Activated CD4-positive, alpha-beta T cell treated with anti-CD3 and anti-CD28 coated beads, Interleukin-10, Interleukin-2, amounts not matched to agents 100 ng/mL and 50 ng/mL, durations not matched to agents 16 hours and 8 hours (primary cell): ENCODE results near the gene TRNAU1AP.
"Not testable (repeated sequence)": the region's sequence is repeated elsewhere in the genome, so short reads cannot be mapped to it uniquely, and the experiment has no call there.

Experiments
- DNase-seq: peaks from one replicate; pipeline ENCODE4 v3.0.0-alpha.2; 2020

TRNAU1AP gene

DNA sequence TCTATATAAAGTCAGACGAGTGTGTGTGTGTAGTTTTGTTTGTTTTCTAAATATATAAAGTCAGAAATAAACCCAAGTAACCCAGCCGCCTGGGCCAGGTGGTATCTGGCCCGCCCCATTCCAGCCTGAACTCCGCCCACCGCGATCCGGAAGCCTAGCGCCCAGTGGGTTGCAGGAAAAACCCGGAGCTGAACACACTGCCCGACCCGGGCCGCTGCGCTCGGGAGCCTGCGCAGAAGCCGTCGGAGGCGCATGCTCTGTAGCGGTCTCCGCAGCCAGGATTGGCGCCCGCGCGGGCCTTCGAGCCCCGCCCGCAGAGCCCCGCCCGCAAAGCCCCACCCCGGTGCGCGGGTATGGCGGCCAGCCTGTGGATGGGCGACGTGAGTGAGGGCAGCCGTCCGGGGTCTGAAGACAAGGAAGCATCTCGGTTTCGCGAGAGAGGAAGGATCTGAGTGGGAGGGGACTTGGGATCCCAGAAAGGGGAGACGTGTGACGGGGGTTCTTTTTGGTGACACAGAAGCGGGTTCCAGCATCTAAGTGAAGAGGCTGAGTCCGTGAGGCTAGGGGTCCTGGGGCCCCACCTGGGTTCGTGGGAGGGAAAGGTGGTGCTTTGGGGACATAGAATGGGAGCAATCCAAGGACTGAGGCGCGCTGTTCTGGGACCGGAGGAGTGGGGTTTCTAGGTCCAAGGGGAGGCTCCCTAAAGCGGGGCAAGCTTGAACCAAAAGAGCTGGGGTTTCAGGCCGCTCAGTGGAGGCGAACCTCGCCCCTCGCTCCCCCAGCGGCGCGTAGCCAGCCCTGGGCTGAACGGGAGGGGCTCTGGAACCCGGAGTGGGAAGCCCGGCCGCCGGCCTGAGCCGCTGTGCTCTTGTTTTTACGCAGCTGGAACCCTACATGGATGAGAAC, at the start of gene TRNAU1AP:
TRNAU1AP (plus strand) TSS at position 328 of the 906 bp plus-strand sequence; CDS start at position 354, 26 bp downstream.
- peak; percentile 98 for DNase-seq

- DNase-seq = no peak
These were observed 49.8 kb upstream of the TRNAU1AP start for GRCh38 chr1:28503117-28503516.

GRCh38 chr1:28505406-28506187, 47.3 kb upstream of the TRNAU1AP start, which contains the start of gene RCC1:
RCC1 (plus strand) TSS chr1:28506043; CDS start chr1:28529867, 23,824 bp downstream.
- DNase-seq = peak; percentile 99

- DNase-seq = no peak
These were observed 46.0 kb upstream of the TRNAU1AP start for GRCh38 chr1:28506907-28507246.

- DNase-seq = peak; percentile 53
These were observed 45.6 kb upstream of the TRNAU1AP start for GRCh38 chr1:28507247-28507645.

GRCh38 chr1:28507646-28508434, 45.0 kb upstream of the TRNAU1AP start:
- DNase-seq = peak; percentile 38

DNA sequence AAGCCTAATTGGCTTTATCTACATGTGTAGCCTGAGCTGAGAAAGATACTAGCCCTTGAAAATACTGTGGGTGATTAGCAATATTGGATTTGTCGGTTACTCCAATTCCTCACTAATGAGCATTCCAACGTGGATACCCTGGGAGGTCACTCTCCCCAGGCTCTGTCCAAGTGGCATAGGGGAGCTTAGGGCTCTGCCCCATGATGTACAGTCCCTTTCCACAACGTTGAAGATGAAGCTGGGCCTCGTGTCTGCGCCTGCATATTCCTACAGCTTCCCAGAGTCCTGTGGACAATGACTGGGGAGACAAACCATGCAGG, 44.5 kb upstream of the TRNAU1AP start:
- DNase-seq = peak; percentile 45

DNA sequence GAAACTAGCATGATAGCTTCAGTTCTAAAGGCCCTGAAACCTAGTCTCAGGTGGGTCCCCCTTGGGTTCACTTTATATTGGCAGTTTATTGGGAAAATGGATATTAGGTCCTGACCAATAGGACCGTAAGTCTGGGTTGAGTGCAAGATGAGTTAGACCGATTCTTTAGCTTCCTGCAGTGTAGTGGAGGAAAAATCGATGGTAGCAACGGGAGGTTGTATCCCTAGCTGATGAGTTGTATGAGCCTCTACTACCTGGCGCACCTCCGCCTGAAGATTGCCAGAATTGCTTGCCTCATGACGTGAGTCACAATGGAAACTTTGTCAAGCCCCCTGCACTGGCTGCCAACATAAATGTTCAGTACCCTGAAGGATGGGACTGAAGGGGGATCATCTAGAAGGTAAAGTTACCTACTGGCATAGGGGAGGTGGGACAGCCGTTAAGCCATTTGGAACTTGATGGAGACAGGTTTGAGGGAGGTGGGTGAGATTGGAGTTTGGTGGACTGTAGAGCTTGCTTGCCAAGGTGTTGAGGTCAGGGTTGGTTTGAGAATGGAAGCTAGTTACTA, 43.1 kb upstream of the TRNAU1AP start:
- DNase-seq = peak; percentile 63

- peak; percentile 77 for DNase-seq
These were observed 42.5 kb upstream of the TRNAU1AP start for GRCh38 chr1:28510273-28510969.

GRCh38 chr1:28510970-28511440, 41.9 kb upstream of the TRNAU1AP start:
- peak; percentile 76 for DNase-seq

DNA sequence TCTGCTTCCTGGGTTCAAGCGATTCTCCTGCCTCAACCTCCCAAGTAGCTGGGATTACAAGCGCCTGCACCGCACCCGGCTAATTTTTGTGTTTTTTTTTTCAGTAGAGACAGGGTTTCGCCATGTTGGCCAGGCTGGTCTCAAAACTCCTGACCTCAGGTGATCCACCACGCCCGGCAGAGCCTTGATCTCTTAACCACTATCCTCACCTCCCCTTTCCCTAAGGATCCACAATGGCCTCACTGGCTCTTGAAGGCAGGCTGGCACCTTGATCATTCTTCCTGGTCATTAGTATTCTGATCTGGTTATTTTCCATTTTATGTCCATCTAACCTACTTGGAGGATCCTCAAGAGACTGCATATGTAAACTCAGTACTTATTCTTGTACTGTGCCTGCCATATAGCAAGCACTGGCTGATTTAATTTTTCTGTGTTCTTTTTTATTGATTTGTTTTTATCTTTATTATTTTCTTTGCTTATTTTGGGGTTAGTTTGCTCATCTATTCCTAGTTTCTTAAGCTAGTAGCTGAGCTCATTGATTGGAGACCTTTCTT, 40.8 kb upstream of the TRNAU1AP start:
- DNase-seq = peak; percentile 52

DNA sequence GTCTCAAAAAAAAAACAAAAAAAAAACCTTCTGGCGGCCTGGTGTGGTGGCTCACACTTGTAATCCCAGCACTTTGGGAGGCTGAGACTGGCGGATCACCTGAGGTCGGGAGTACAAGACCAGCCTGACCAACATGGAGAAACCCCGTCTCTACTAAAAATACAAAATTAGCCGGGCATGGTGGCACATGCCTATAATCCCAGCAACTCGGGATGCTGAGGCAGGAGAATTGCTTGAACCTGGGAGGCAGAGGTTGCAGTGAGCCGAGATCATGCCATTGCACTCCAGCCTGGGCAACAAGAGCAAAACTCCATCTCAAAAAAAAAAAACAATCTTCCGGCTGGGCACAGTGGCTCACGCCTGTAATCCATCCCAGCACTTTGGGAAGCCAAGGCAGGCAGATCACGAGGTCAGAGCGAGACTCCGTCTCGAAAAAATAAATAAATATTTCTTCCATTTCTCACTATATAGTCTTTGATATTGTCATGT, 38.4 kb upstream of the TRNAU1AP start:
- peak; percentile 33 for DNase-seq

DNA sequence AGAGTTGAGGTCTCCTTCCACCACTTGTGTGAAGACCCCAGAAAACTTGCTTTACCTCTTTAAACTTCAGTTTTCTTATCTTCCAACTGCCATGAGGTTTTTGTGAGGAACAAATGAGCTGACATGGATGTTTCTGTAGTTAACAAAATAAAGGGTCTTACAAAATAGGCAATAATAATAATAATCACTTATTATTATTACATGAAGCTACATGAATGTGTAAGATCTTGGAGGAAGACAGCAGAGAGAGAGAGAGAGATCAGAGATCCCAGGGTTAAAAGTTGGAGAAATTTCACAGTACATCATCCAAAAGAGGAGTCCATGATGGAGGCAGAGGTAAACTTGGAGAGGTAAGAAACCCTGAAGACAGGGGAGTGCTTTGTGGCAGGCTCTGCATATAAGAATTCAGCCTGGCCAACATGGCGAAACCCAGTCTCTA, 36.3 kb upstream of the TRNAU1AP start:
- DNase-seq = peak; percentile 15

GRCh38 chr1:28517649-28517999, 35.3 kb upstream of the TRNAU1AP start:
- DNase-seq = no peak

GRCh38 chr1:28518000-28518744, 34.7 kb upstream of the TRNAU1AP start:
- DNase-seq = peak; percentile 94

DNA sequence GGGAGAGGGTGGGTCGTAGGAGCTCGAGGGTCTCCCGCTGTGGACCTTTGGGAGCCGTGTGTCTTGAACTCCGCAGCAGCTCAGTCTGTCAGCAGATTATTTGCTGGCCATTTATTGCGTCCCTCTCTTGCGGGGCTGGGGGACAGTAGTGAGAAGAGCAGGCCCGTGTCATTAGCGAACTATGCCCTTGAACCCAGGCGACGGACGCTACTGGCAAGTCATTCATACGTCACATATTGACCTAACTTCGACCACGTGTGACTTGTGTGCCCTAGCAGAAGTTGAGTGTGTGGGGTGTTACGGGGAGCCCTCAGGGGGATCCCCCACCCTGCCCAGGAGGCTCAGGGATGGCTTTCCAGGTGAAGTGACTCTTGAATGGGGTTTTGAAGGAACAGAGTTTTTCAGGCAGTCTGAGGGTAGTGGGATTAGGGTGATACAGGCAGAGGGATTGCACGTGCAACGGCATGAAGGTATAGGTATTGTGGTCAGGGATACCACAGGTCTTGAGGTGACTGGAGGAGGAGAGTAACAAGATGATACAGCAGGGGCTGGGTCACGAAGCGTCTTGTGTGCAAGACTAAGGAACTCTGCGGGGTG, 34.0 kb upstream of the TRNAU1AP start:
- DNase-seq = peak; percentile 85

DNA sequence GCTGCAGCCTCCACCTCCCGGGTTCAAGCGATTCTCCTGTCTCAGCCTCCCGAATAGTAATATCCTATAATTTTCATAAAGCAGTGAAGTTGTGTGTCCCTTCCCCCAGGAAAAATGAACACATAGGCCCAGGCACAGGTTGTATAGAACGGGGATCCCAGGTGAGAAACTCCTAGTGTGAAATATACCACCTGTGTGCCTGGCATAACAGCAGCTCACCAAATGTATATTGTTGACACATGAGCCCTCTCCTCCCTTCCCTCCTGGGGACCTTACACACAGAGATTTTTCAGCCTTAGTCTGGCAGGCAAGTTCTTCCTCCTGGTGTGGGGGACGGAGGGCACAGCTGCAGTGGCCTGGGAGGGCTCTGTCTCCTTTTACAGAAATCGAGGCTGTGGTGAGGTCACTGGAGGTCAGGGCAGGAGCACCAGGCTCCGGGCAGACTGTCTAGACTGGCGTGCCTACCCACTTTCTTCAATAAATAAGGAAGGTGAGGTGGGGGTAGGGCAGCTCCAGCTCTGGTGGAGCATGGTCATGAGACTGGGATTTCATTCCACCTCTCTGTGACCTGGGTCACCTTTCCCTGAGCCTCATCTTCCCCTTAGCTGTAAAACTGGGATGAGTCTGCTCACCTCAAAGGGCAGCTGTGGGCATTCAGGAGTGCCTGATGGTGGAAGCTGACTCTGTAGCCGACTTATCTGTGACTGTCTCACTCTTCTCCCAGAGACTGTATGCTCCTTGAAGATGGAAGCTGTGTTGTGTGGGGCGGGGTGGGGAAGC, 32.7 kb upstream of the TRNAU1AP start:
- DNase-seq = no peak

DNA sequence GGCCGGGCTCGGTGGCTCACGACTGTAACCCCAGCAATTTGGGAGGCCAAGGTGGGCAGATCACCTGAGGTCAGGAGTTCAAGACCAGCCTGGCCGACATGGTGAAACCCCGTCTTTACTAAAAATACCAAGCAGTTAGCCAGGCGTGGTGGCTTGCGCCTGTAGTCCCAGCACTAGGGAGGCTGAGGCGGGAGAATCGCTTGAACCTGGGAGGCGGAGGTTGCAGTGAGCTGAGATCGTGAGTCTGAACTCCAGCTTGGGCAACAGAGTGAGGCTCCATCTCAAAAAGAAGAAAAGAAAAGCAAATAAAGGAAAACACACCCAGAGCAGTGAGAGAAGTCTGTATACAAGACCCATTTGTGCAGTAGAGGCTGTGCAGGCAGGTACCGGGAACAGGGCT, 32.1 kb upstream of the TRNAU1AP start:
- DNase-seq = not testable (repeated sequence)

- no peak for DNase-seq
These were observed 31.3 kb upstream of the TRNAU1AP start for GRCh38 chr1:28521502-28522164.
